ENCODE data around the gene ITPKC.

ITPKC gene

DNA sequence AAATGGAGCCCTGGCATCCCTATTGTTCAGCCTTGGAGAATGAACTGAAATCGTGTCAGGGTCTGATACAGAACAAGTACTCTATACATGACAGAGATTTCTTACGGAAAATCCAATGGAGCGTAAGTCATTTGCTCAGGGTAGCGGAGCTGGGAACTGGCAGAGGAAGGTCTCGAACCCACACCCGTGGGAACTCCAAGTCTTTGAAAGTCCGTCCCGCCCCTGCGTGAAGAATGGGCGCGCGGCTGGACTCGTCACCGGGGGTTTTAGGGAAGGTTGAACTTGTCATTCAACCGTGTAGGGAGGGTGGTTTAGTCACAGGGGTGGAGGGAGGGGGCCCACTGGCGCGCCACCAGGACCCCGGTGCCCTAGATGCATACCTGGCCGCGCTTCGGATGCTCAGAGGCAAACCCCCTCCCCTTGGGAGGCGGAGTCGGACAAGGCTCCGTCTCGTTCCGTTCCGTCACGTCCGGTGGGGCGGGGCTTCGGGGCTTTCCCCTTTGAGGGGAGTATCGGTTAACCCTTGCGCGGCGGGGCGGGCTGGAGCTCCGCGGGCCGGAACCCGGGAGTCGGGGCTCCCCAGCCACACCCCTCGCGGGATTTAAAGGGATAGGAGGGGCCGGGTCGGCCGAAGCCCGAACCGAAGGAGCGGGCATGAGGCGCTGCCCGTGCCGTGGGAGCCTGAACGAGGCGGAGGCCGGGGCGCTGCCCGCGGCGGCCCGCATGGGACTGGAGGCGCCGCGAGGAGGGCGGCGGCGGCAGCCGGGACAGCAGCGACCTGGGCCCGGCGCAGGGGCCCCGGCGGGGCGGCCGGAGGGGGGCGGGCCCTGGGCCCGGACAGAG, at the start of gene ITPKC, which contains the start of gene COQ8B:
Gene ITPKC (plus strand): TSS at position 631 of the 843 bp plus-strand sequence. CDS start 24 bp downstream, at position 655.
Gene COQ8B (minus strand): TSS at position 405 of the 843 bp plus-strand sequence. CDS start 2,254 bp downstream, outside the sequence.
- peak; percentile 61 for DNase-seq

DNA sequence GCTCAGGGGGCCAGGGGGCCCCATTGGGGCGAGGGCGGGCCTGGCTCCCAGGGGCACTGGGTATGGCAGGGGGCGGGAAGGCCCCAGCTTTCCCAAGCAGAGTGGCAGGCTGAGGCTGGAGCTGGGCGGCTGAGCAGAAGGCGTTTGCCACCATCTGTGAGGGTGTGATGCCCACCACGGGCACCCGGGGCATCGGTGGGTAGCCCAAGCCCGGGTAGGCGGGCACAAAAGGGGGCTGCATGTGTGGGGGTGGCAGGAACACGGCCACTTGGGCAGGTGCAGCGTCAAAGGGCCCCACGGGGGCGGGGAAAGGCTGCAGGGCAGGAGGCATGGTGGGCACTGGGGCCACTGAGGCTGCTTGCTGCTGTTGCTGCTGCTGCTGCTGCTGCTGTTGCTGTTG, 49.3 kb upstream of the ITPKC start:
- DNase-seq = no peak

DNA sequence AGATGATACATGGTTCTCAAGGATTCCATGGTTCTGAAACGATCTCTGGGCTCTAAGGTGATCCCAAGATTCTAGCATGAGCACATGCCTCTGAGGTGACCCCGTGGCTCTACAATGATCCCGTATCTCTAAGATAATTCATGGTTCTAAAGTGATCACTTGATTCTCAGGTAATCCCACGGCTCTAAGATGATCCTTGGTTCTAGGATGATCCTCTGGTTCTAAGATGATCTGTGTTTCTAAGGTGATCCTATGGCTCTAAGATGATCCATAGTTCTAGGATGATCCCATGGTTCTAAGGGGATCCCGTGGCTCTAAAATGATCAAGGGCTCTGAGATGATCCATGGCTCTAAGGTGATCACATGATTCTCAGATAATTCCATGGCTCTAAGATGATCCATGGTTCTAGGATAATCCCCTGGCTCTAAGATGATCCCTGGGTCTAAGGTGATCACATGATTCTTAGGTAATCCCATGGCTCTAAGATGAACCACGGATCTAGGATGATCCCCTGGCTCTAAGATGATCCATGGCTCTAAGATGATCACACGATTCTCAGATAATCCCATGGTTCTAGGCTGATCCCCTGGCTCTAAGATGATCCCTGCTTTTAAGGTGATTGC, 47.8 kb upstream of the ITPKC start:
- DNase-seq = no peak

DNA sequence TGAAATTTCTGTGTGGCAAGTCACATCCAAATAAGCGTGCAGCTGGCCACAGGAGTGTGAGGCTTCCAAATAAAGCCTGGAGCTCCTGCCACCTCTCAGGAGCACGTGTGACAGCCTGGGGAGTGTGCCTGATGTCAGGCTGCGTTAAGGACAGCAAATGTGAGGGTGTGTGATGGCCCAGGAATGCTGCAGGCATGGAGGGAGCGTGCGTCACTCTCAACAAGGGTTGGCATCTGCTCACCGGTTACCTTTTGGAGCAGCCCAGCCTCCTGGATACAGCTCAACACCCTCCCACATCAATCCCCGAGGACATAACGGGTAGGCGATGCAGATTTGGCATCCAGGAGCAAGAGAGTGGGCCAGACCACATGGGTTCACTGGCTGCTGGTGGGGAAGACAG, 45.5 kb upstream of the ITPKC start:
- DNase-seq = no peak

DNA sequence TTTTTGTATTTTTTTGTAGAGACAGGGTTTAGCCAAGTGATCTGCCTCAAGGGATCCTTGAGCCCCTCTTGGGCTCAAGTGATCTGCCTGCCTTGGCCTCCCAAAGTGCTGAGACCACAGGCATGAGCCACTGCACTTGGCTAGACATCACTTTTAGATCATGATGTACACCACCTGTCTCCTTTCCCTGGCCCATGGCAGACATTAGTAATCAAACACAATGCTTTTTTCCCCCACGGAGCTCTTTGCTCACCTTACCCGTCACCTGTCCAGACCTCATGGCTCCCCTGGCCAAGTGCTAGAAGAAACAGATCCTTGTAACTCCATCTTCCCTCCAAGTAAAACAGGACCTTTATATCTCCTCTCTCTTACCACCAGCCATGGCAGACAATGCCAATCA, 44.9 kb upstream of the ITPKC start:
- DNase-seq = no peak

DNA sequence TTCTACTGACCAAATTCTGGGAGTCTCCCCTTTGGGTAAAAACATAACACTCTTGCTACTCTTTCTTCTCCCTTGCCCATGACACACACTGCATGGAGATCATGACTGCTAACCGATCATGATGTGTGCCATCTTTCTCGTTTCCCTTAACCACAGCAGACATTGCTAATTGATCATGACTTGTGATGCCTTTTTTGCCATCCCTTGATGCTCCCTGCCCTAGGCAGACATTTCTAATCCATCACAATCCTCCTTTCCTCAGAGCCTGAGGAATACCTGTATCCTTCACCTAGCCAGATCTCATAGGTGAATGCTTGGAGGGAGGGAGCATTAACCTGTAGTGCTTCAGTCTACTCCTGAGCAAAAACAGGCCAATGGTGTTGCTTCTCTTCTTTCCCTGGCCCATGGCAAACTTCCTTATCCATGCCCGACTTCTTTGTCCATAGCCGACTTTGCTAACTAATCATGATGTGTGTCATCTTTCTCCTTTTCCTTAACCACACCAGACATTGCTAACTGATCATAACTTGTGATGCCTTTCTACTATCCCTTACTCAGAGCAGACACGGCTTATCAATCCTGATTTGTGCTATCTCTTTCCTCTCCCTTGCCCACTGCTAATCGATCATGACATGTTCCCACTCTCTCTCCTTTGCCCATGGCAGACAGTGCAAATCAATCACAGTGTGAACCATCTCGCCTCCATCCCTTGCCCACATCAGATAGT, 44.2 kb upstream of the ITPKC start:
- no peak for DNase-seq

DNA sequence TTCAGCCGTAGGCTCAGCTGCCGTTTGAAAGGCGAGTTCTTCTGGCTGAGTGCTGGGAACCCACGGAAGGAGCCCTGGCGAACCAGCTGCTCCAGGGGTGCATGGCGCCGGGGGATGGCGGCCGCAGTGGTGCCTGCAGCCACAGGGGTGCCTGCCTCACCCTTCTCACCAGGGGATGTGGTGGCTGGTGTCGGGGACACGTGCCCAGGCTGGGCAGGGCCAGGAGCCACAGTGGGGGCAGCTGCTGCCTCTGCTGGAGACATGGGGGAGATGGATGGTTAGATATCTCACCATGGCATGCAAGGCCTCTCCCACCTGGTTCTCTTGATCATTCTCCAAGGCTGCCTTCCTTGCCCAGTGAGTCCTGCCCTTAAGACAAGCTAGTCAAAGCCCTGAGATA, 43.5 kb upstream of the ITPKC start:
- DNase-seq = no peak

DNA sequence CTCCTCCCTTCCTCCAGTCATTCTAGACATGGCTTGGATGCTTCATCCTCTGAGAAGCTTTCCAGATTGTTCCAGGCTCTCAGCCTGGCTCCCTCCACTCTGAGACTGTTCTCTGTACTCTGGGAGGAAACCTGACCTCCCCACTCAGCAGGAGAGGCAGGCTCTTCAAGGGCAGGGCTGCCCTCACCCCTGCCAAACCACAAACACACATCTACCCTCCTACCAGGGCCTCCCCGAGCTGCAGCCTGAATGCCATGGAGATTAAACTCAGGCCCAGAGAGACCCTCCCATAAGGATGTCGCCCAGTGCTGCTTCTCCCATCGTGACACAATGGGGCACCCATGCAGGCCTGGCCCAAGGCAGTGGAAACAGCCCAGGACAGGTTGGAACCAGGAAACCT, 42.6 kb upstream of the ITPKC start:
- no peak for DNase-seq

DNA sequence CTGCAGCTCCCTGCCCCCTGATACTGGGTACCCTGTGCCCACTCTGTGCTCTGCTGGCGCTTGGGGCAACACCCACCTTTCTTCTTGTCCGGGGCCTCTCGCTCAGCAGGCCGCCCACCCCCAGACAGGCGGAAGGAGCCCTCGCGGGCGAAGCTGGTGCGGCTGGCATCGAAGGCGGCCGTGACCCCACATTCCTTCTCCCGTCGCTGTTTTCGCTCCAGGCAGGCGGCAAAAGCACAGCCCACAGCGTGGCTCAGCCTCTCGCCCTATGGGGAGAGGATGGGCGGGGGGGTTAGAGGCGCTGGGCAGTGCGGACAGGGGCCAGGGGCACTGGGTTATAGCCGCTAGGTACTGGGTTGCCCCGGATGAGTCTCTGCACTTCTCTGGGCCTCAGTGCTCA, 39.8 kb upstream of the ITPKC start:
- no peak for DNase-seq

DNA sequence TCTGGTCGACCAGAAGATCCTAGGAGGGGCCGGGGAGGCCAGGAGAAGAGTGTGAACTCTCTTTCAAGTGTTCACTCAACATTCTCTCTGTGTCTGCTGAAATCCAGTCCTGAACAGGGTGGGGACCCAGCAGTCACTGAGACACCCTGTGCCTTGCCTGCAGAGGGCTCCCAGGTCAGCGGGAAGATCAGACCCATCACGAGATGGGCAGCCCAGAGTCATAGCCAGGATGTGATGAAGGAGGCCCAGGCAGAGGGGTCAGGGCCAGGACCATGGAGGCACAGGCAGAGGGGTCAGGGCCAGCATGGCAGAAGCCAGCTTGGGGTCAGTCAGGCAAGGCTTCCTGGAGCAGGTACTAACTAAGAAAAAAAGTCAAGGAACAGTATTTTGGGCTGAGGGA, 35.9 kb upstream of the ITPKC start:
- no peak for DNase-seq

DNA sequence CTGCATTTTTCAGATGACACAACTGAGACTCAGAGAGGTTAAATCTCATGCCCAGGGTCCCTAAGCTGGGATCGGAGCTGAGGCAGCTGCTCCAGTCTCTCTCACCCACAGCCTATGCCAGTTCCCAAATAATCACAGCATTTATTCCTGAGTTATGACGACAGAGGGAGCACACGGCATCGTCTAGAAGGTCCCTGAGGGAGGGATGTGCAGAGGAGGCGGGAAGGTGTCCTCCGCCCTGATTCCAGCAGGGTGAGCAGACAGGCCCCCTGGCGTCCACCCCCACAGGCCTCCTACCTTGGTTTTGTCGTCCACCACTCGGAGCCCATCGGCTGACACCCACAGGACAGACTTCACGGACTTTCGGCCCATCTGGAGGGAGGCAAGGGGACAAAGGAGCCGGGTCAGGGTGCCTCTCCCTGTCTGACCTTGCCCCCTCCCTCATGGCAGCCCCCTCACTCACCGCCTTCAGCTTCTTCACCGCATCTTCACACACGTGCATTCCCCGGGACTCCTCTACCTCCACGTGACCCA, 34.4 kb upstream of the ITPKC start:
- DNase-seq = no peak

DNA sequence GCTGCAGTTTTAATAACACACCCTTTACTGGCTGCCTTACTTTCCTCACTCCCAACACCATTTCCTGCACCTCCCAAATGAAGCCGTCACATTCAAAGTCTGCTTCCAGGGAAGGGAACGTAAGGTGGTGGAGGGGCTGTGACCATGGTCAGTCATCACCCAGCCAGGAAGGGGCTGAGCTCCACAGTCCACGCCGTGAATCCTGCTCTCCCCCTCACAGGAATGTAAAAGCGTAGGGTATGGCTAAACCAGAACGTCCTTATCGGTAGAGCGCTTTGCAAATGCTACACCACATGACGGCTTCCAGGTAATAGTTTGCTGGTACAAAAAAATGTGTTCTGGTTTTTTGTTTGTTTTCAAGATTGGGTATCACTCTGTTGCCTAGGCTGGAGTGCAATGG, 33.5 kb upstream of the ITPKC start:
- DNase-seq = no peak

DNA sequence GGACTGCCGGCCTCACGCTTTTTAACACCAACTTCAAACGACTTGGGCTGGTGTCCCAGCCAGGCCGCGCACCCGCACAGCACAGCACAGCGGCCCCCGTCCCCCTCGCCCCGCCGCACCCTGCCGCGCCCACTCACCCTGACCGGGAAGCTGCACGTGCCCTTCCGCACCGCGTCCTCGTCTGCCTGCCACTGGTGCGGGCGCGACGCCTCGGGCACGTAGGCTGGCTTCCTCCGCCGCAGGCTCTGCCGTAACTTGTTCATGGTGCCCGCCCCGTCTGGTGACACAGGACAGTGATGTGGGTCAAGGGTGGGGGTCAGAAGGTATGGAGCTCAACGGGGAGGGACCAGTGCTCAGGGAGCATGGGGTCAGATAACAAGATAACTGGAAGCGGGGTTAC, 32.6 kb upstream of the ITPKC start:
- DNase-seq = no peak

DNA sequence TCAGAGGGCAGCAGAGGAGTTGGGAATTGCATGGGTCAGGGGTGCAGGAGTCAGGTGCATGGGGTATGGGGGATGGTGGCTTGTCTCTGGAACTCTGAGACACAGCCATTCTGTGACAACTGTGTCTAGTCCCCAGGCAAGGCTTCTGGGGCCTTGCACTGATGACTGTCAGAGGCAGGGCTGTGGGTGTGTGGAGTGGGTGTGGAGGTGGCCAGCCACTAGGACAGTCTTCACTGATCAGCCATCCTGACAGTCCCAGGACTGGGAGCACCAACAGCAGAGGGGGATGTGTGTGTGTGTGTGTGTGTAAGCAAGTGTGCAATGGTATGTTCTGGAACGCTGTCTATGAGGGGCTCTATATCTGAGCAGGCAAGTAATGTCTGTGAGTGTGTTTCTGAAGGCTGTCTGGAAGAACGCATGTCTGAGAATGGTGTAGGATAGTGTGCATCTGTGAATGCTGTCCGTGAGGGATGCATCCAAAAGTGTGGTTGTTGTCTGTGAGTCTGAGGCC, 31.8 kb upstream of the ITPKC start:
- DNase-seq = no peak

DNA sequence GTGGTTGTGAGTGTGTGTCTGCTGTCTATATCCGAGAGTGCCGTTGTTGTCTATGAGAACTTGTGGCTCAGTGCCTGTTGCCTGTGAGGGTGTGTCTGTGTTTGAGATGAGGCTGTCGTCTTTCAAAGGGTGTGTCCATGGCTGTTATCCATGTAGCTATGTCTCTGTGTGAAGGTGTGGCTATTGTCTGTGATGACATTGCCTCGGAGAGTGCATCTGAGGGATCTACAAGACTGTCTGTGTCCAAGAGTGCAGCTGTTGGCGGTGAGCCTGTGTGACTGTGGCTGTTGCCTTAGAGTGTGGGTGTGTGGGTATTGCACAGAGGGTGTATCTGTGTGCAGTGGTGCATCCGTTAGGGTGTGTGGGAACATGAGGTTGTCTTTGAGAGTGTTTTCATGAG, 31.3 kb upstream of the ITPKC start:
- DNase-seq = no peak

DNA sequence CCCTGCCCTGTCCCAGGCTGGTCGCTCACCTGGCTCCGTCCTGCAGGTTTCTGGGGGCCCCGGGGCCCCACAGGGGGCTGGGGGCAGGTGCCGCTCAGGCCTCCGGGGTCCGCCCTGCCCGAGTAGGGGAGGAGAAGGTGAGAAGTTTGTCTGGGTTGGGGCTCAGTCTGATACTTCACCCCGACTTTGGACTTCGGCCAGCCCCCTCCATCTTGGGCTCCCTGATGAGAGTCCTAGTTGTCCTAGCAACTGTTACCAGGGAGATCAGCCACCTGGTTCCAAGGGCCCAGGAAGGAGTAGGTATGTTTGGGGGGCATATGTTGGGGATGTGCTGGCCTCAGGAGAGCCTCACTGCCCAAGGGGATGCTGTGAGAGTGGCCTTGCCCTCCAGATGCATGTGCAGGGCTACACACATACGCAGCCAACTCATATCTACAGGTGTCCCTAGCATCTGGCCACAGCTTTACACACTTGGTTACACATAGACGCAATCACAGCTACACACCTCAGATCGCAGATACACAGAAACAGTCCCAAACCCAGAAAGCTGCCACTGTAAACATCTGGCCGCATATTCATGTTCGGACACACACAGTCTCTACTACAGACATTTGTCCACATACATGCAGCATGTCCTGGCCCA, 29.9 kb upstream of the ITPKC start:
- DNase-seq = no peak

DNA sequence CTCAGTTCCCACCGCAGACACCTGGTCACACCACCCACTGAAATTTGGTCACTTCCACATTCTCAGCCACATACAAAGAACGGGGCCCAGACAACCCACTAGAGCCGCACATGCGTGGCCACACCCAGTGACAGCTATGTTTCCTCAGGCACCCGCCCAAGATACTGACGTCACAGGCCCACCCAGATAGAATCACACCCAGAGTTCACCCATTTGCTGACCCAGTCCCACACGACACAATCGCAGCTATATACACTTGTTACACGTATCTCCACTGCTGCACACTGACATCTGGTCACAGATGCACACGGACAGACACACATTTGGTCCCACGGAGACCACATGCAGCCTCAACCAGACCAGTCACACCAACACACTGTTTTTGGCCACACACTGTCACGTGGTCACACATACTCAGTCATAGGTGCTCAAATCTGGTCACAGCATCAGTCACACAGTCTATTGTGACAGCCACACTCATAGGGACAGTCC, 29.3 kb upstream of the ITPKC start:
- DNase-seq = no peak

DNA sequence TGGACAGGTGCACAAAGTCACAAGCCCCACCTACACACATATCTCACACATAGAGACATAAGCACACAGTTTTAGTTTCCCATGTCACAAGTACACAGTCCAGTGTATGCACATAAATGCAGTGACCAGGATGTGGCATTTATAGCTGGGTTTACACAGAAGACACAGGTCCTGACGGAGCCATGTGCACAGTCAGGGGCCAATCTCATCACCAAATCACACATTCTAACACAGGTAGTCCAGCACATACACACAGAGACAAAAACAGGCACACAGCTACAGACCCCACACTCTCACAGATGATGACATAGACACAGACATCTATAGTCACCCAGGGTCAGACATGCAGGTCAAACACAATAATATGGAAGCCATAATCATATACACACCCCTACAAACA, 28.6 kb upstream of the ITPKC start:
- no peak for DNase-seq

DNA sequence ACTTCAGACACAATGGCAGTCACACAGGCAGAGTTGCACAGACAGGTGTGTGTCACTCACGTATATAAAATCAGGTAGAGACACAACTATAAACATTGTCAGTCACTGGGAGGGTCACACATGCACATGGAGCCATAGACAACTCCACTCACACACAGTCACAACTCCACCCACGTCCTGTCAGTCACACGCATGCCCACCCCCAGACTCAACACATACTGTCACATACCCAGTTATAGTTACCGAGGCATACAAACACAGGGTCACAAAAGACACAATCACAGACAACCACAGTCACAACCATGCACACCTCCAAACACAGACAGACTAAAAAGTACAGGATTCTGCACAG, 27.9 kb upstream of the ITPKC start:
- no peak for DNase-seq

DNA sequence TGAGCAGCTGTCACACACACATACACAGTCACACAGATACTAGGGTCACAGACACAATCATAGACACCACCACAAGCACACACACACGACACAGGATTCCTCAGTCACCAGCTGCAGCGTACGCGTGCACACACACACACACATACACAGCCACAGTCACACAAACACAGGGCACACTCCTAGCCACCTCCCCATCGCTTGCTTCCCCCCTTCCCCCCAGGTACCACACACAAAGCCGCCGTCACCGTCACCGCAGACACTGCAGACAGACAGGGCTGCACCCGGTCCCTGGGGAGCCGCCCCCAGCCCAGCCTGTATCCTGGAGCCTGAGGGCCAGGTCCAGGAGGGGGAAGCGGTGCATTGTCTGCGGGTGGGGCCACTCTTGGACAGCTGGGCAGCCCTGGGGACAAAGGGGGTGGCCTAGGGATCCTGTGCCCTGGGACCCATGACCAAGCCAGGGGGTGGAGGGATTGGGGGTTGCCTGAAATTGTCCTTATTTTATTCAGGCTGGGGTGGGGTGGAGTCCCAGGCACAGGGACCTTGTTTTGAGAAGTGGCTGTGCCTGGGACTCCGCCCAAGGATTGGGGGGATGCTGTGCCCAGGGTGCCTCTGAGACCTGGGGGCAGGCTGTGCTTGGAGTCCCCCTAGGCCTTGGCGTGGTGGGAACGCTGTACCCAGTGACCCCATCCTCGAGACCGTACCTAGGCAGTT, 27.4 kb upstream of the ITPKC start:
- DNase-seq = no peak

DNA sequence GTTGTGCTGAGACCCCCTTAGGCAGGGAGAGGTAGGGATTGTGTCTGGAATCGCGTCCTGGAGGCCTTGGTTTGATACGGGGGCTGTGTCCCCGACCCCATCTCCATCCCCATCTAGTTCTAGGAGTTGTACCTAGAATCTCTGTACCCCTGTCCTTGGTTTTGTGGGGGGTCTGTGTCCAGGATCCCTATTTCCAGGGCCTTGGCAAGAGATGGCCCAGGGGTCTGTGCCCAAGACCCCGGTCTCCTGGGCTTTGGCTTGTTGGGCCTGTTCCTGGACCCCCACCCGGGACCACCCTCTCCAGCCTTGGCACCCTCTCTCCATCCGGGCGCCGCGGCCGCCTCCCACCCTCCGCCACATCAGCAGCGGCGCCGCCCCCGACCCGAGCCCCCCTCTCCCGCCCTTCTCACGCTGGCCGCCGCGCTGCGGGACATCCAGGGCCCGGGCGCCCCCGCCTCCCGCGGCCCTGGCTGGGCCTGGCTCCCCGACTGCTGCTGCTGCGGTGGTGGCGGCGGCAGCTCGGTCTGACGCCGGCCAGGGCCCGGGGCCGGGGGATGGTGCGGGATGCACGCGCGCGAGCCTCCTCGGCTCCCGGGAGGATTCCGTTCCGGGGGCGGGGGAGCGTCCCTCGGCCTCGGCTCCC, 26.7 kb upstream of the ITPKC start, which contains the start of gene NUMBL:
Gene NUMBL (minus strand): TSS at position 602 of the 643 bp plus-strand sequence. CDS start 168 bp downstream, at position 434.
- DNase-seq = no peak
